ENCODE data around the gene AGPAT4. TPM values are rescaled to one million over a fixed set of nuclear protein-coding genes. Genes with fewer than 3 reads are reported as not detected.

AGPAT4 gene
- total RNA-seq, 1 experiment from 2014 or later: 10.1 TPM

- ChIA-PET POLR2A (ENCODE audit: low non-redundant PET) (no interaction called here), CTCF (no interaction called here)
- intact Hi-C loops (cut with micrococcal nuclease; ENCODE audit: unreplicated experiment): no loop called here
- H3K36me3 ChIP-seq (ENCODE audit: insufficient read depth, low read length, poor library complexity, severe bottlenecking): no peaks in the 10 kb centered on the region
- no peak for DNase-seq (ENCODE audit: low spot score)
- no peaks in the 10 kb centered on the region for H3K9me3 ChIP-seq (ENCODE audit: low read depth, low read length, poor library complexity, severe bottlenecking)
- no peak overlapping the region for H3K27ac ChIP-seq (ENCODE audit: low read depth, low read length, poor library complexity, severe bottlenecking)
- BruUV-seq (replicated peaks): no TSS peak
- TF ChIP-seq CTCF (conservative IDR thresholded peaks at IDR 0.05; ENCODE audit: low read depth, low read length) (no peak), EZH2 (IDR thresholded peaks at IDR 0.05; ENCODE audit: borderline replicate concordance, low read depth, low read length, poor library complexity, severe bottlenecking) (no peak)
- no peaks in the 10 kb centered on the region for H3K27me3 ChIP-seq (replicated peaks; ENCODE audit: insufficient read depth, low read depth, low read length, poor library complexity)
- H3K4me1 ChIP-seq (ENCODE audit: insufficient read depth, low read length, poor library complexity, severe bottlenecking): no peaks in the 10 kb centered on the region
- H3K4me3 ChIP-seq (ENCODE audit: low read depth, low read length, poor library complexity, severe bottlenecking): no peak overlapping the region
These were observed 8.3 kb downstream of the AGPAT4 start for GRCh38 chr6:161265554-161265953.

DNA sequence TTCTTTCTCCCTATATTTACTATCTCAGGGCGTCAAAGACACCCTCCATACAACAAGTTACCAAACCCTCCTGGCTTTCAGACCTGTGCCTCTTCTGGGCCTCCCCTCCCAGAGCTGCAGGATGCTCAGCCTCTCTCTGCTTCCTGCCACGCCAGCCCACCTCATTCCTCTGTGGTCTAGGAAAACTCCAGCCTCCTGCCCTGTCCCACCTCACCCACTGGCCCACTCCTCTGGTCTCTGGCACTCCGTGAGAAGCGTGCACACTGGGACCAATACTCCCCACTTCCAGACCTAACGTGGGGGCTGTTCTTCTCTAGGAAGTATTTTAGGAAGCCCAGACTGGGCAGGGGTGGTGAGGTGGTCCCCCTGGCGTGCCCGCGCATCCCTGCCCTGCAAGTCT lies 9.7 kb downstream of the AGPAT4 start:
- no peak for DNase-seq (ENCODE audit: low spot score)
- ChIA-PET CTCF (no interaction called here), POLR2A (ENCODE audit: low non-redundant PET) (no interaction called here)
- H3K4me1 ChIP-seq (ENCODE audit: insufficient read depth, low read length, poor library complexity, severe bottlenecking): no peaks in the 10 kb centered on the region
- no peaks in the 10 kb centered on the region for H3K9me3 ChIP-seq (ENCODE audit: low read depth, low read length, poor library complexity, severe bottlenecking)
- H3K27me3 ChIP-seq (replicated peaks; ENCODE audit: insufficient read depth, low read depth, low read length, poor library complexity): no peaks in the 10 kb centered on the region
- BruUV-seq (replicated peaks): no TSS peak
- TF ChIP-seq EZH2 (IDR thresholded peaks at IDR 0.05; ENCODE audit: borderline replicate concordance, low read depth, low read length, poor library complexity, severe bottlenecking) (no peak), CTCF (conservative IDR thresholded peaks at IDR 0.05; ENCODE audit: low read depth, low read length) (no peak)
- intact Hi-C loops (cut with micrococcal nuclease; ENCODE audit: unreplicated experiment): no loop called here
- H3K27ac ChIP-seq (ENCODE audit: low read depth, low read length, poor library complexity, severe bottlenecking): no peak overlapping the region
- no peak overlapping the region for H3K4me3 ChIP-seq (ENCODE audit: low read depth, low read length, poor library complexity, severe bottlenecking)
- H3K36me3 ChIP-seq (ENCODE audit: insufficient read depth, low read length, poor library complexity, severe bottlenecking): no peaks in the 10 kb centered on the region

GRCh38 chr6:161261816-161262215 lies 12.0 kb downstream of the AGPAT4 start:
- no peak for TF ChIP-seq CTCF (conservative IDR thresholded peaks at IDR 0.05; ENCODE audit: low read depth, low read length)
- TF ChIP-seq EZH2 (IDR thresholded peaks at IDR 0.05; ENCODE audit: borderline replicate concordance, low read depth, low read length, poor library complexity, severe bottlenecking): no peak
- no peak overlapping the region for H3K27ac ChIP-seq (ENCODE audit: low read depth, low read length, poor library complexity, severe bottlenecking)
- H3K27me3 ChIP-seq (replicated peaks; ENCODE audit: insufficient read depth, low read depth, low read length, poor library complexity): no peaks in the 10 kb centered on the region
- no peak for DNase-seq (ENCODE audit: low spot score)
- H3K36me3 ChIP-seq (ENCODE audit: insufficient read depth, low read length, poor library complexity, severe bottlenecking): no peaks in the 10 kb centered on the region
- CTCF ChIA-PET: no interaction called here
- intact Hi-C loops (cut with micrococcal nuclease; ENCODE audit: unreplicated experiment): no loop called here
- H3K9me3 ChIP-seq (ENCODE audit: low read depth, low read length, poor library complexity, severe bottlenecking): no peaks in the 10 kb centered on the region
- no peaks in the 10 kb centered on the region for H3K4me1 ChIP-seq (ENCODE audit: insufficient read depth, low read length, poor library complexity, severe bottlenecking)
- no peak overlapping the region for H3K4me3 ChIP-seq (ENCODE audit: low read depth, low read length, poor library complexity, severe bottlenecking)
- POLR2A ChIA-PET (ENCODE audit: low non-redundant PET): no interaction called here
- BruUV-seq (replicated peaks): no TSS peak

Data from A673 (cell line).